ENCODE data around the gene SNX8. TPM values are rescaled to one million over a fixed set of nuclear protein-coding genes. Genes with fewer than 3 reads are reported as not detected.

The SNX8 gene
- total and polyA plus RNA-seq, 2 of the 13 experiments (the other 11 are each of a cell fraction or from before 2014, with no cell fraction given) = 20.6 to 45.2 TPM

GRCh38 chr7:2225830-2226229 lies 88.4 kb downstream of the SNX8 start:
- Histone ChIP-seq H3K9me3 (ENCODE audit: low read length) (no peaks in the 10 kb centered on the region), H3K36me3 (replicated peaks in 1 of 2; ENCODE audit: control insufficient read depth in 1 of 2, insufficient read depth in 2 of 2, low read length in 2 of 2) (peaks cover 36 to 89% of the 10 kb centered on the region in 2 experiments), H3K4me3 (replicated peaks in 1 of 3; ENCODE audit: insufficient read depth in 1 of 3, low read depth in 2 of 3, low read length in 3 of 3) (no peak overlapping the region), H3K4me2 (ENCODE audit: low read depth, low read length) (no peak overlapping the region), H3K9ac (ENCODE audit: insufficient read depth, low read depth, low read length) (no peak overlapping the region), H3K4me1 (ENCODE audit: insufficient read depth, low read length) (peaks cover 14% of the 10 kb centered on the region), H2AFZ (ENCODE audit: low read length) (no peak overlapping the region), H3K79me2 (ENCODE audit: insufficient read depth, low read length) (peaks cover 56% of the 10 kb centered on the region), H3K27ac (ENCODE audit: extremely low read length, insufficient read depth, low read length) (no peak overlapping the region), H4K20me1 (ENCODE audit: insufficient read depth, low read length) (peaks cover 3% of the 10 kb centered on the region; the same call in 1 of the 2 replicates), H3K27me3 (ENCODE audit: control insufficient read depth in 1 of 2, insufficient read depth in 2 of 2, low read length in 2 of 2) (no peaks in the 10 kb centered on the region)
- FAIRE-seq = no peak
- in situ Hi-C loops (cut with HindIII; ENCODE audit: extremely low pct_ligation_motif_present, low pct_unique_long_range_greater_than_20kb) (no loop called here), intact Hi-C loops (cut with micrococcal nuclease; ENCODE audit: unreplicated experiment) (no loop called here)
- BruUV-seq (replicated peaks) = no TSS peak
- DNase-seq (ENCODE audit: low spot score) = no peak
- no peak for ATAC-seq
- ChIA-PET POLR2A (no interaction called here), CTCF (ENCODE audit: low intra/inter-chr PET ratio, low total read pairs) (no interaction called here)
- WGBS (ENCODE audit: low lambda C conversion rate) = 86% methylated on average over 12 of the region's 13 CpGs
- TF ChIP-seq ARNT (IDR thresholded peaks at IDR 0.05) = no peak
- peak; percentile 100 for TF ChIP-seq ZNF543 (CRISPR knock-in tag; IDR thresholded peaks at IDR 0.05)
- TF ChIP-seq TSC22D2 (CRISPR knock-in tag; IDR thresholded peaks at IDR 0.05; ENCODE audit: borderline replicate concordance) = no peak
- TF ChIP-seq U2AF2 (IDR thresholded peaks at IDR 0.05; ENCODE audit: low read depth, low read length) = no peak
- TF ChIP-seq ZNF644 (CRISPR knock-in tag; IDR thresholded peaks at IDR 0.05; ENCODE audit: low read depth) = no peak
- TF ChIP-seq GFI1 (CRISPR knock-in tag; IDR thresholded peaks at IDR 0.05; ENCODE audit: borderline replicate concordance) = no peak
- no peak for TF ChIP-seq PLRG1 (conservative IDR thresholded peaks at IDR 0.05)

- FAIRE-seq (no peak), DNase-seq (ENCODE audit: low spot score) (no peak), ATAC-seq (no peak)
- Histone ChIP-seq H3K36me3 (replicated peaks in 1 of 2; ENCODE audit: control insufficient read depth in 1 of 2, insufficient read depth in 2 of 2, low read length in 2 of 2) (peaks cover 37 to 89% of the 10 kb centered on the region in 2 experiments), H3K27me3 (ENCODE audit: control insufficient read depth in 1 of 2, insufficient read depth in 2 of 2, low read length in 2 of 2) (no peaks in the 10 kb centered on the region), H3K4me2 (ENCODE audit: low read depth, low read length) (no peak overlapping the region), H3K27ac (ENCODE audit: extremely low read length, insufficient read depth, low read length) (no peak overlapping the region), H3K79me2 (ENCODE audit: insufficient read depth, low read length) (peaks cover 51% of the 10 kb centered on the region), H3K9me3 (ENCODE audit: low read length) (no peaks in the 10 kb centered on the region), H2AFZ (ENCODE audit: low read length) (no peak overlapping the region), H4K20me1 (ENCODE audit: insufficient read depth, low read length) (peaks cover 3% of the 10 kb centered on the region; the same call in 1 of the 2 replicates), H3K9ac (ENCODE audit: insufficient read depth, low read depth, low read length) (no peak overlapping the region), H3K4me3 (replicated peaks in 1 of 3; ENCODE audit: insufficient read depth in 1 of 3, low read depth in 2 of 3, low read length in 3 of 3) (no peak overlapping the region), H3K4me1 (ENCODE audit: insufficient read depth, low read length) (peaks cover 9% of the 10 kb centered on the region)
- ChIA-PET CTCF (ENCODE audit: low intra/inter-chr PET ratio, low total read pairs) (no interaction called here), POLR2A (no interaction called here)
- 96% methylated on average over 14 of the region's 14 CpGs for WGBS (ENCODE audit: low lambda C conversion rate)
- TF ChIP-seq ZNF121 (CRISPR knock-in tag; IDR thresholded peaks at IDR 0.05) (no peak), GMEB2 (CRISPR knock-in tag; IDR thresholded peaks at IDR 0.05; ENCODE audit: low read depth) (no peak), AGO2 (optimal IDR thresholded peaks at IDR 0.05; ENCODE audit: low read depth, low read length) (no peak), RBM22 (optimal IDR thresholded peaks at IDR 0.05; ENCODE audit: low read length) (no peak)
- no TSS peak for BruUV-seq (replicated peaks)
- intact Hi-C loops (cut with micrococcal nuclease; ENCODE audit: unreplicated experiment) = no loop called here
- in situ Hi-C loops (cut with HindIII; ENCODE audit: extremely low pct_ligation_motif_present, low pct_unique_long_range_greater_than_20kb) = no loop called here
These were observed 88.9 kb downstream of the SNX8 start for GRCh38 chr7:2225336-2225735.

Measured in HepG2 (cell line).